WERI-Rb-1 (cell line): Measurements from ENCODE around the gene UBE2G2.

ENCODE experiments used
- DNase-seq: peaks from one replicate; pipeline ENCODE4 v3.0.0-alpha.2; 2020
- H3K27ac ChIP-seq: fragments of 250-450 bp; sonication (Bioruptor Pico); 2 replicates; pipeline ENCODE4 v1.5.1; 2020; ENCODE audit warnings: mild to moderate bottlenecking, moderate library complexity
- H3K27me3 ChIP-seq: fragments of 250-450 bp; sonication (Bioruptor Pico); 2 replicates; pipeline ENCODE4 v1.5.1; 2021; ENCODE audit warnings: mild to moderate bottlenecking, low read depth, moderate library complexity; ENCODE audit not compliant: insufficient read depth, severe bottlenecking
- H3K36me3 ChIP-seq: fragments of 250-450 bp; sonication (Bioruptor Pico); 2 replicates; pipeline ENCODE4 v1.5.1; 2020; ENCODE audit warnings: mild to moderate bottlenecking, moderate library complexity
- H3K4me3 ChIP-seq: 2 replicates; pipeline ENCODE4 v1.5.1; 2011; ENCODE audit warnings: low read depth, mild to moderate bottlenecking, control low read depth, low read length
- H3K9me3 ChIP-seq: fragments of 250-450 bp; sonication (Bioruptor Pico); 2 replicates; pipeline ENCODE4 v1.5.1; 2021; ENCODE audit warnings: mild to moderate bottlenecking, moderate library complexity; ENCODE audit not compliant: severe bottlenecking
- CTCF ChIP-seq: IDR thresholded peaks from 2 replicates; pipeline ENCODE4 v1.5.1; 2011; ENCODE audit warnings: low read depth, mild to moderate bottlenecking, control low read depth, inconsistent platforms, low read length

The UBE2G2 gene

GRCh38 chr21:44739316-44739715, 62.3 kb downstream of the UBE2G2 start:
- no peak for TF ChIP-seq CTCF
- Histone ChIP-seq H3K36me3 (no peaks in the 10 kb centered on the region), H3K27me3 (no peaks in the 10 kb centered on the region), H3K4me3 (no peak overlapping the region), H3K27ac (no peak overlapping the region), H3K9me3 (peaks cover 50% of the 10 kb centered on the region)
- peak; percentile 5 for DNase-seq

GRCh38 chr21:44738621-44739020, 63.0 kb downstream of the UBE2G2 start:
- H3K36me3 ChIP-seq: no peaks in the 10 kb centered on the region
- no peak for DNase-seq
- no peak for TF ChIP-seq CTCF
- no peaks in the 10 kb centered on the region for H3K27me3 ChIP-seq
- peaks cover 46% of the 10 kb centered on the region for H3K9me3 ChIP-seq
- H3K4me3 ChIP-seq: no peak overlapping the region
- no peak overlapping the region for H3K27ac ChIP-seq

- no peak for DNase-seq
- H3K36me3 ChIP-seq: no peaks in the 10 kb centered on the region
- H3K9me3 ChIP-seq: peaks cover 46% of the 10 kb centered on the region
- no peak overlapping the region for H3K4me3 ChIP-seq
- no peaks in the 10 kb centered on the region for H3K27me3 ChIP-seq
- no peak overlapping the region for H3K27ac ChIP-seq
- no peak for TF ChIP-seq CTCF
Observed at GRCh38 chr21:44737706-44738354, 63.8 kb downstream of the UBE2G2 start.

GRCh38 chr21:44736291-44737004, 65.2 kb downstream of the UBE2G2 start:
- no peak overlapping the region for H3K4me3 ChIP-seq
- H3K27me3 ChIP-seq: no peaks in the 10 kb centered on the region
- no peaks in the 10 kb centered on the region for H3K36me3 ChIP-seq
- DNase-seq: no peak
- no peak for TF ChIP-seq CTCF
- peaks cover 50% of the 10 kb centered on the region for H3K9me3 ChIP-seq
- H3K27ac ChIP-seq: no peak overlapping the region

- H3K27me3 ChIP-seq: no peaks in the 10 kb centered on the region
- no peak for DNase-seq
- H3K36me3 ChIP-seq: no peaks in the 10 kb centered on the region
- peaks cover 51% of the 10 kb centered on the region for H3K9me3 ChIP-seq
- H3K4me3 ChIP-seq: no peak overlapping the region
- TF ChIP-seq CTCF: no peak
- no peak overlapping the region for H3K27ac ChIP-seq
Observed at GRCh38 chr21:44735821-44736220, 65.8 kb downstream of the UBE2G2 start.
